GM19023 (cell line): ENCODE measurements around the gene GNAT1.

Experiments
- ATAC-seq: cut with Tn5 transposase; IDR thresholded peaks from one replicate; pipeline ENCODE4 v1.9.1; 2021; ENCODE audit warnings: mild to moderate bottlenecking, moderate library complexity; ENCODE audit not compliant: unreplicated experiment

Gene GNAT1

GRCh38 chr3:50190936-50191660 lies at the start of gene GNAT1:
Gene GNAT1, plus strand, starts transcription at chr3:50191610. Its CDS starts 116 bp downstream, at chr3:50191726.
- ATAC-seq, result no peak

DNA sequence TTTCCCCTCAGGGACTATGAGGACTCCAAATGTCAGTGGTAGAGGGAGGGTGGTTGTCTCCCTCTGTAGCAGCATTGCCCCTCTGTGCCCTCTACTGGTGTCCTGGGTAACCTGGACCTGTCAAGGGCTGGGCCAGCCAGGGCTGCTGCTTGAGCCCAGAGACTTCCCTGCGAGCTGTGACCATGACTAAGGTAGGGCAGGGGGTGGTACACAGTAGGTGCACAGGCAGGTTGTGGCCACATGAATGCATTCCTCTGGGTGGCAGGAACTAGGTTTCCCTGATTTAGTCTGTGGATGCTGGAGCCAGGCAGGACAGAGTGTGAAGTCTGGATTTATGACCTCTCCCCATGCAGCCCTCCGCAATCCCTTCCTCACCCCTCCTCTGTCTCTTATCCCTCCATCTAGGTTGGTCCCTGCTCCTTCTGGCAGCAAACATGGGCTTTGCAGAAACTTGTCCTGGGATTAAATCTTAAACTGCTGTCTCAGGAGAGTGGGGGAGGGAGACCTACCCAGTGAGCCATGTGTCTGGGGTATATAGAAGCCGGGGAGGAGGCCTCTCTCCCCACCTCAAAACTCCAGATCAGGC lies 45.0 kb upstream of the GNAT1 start:
- no peak for ATAC-seq

- no peak for ATAC-seq
Measured at GRCh38 chr3:50147016-50147415, 44.4 kb upstream of the GNAT1 start.

GRCh38 chr3:50147447-50147846 lies 44.0 kb upstream of the GNAT1 start:
- no peak for ATAC-seq

- ATAC-seq, result no peak
Measured at GRCh38 chr3:50147861-50148260, 43.5 kb upstream of the GNAT1 start.

GRCh38 chr3:50150404-50150750 lies 41.0 kb upstream of the GNAT1 start:
- no peak for ATAC-seq

DNA sequence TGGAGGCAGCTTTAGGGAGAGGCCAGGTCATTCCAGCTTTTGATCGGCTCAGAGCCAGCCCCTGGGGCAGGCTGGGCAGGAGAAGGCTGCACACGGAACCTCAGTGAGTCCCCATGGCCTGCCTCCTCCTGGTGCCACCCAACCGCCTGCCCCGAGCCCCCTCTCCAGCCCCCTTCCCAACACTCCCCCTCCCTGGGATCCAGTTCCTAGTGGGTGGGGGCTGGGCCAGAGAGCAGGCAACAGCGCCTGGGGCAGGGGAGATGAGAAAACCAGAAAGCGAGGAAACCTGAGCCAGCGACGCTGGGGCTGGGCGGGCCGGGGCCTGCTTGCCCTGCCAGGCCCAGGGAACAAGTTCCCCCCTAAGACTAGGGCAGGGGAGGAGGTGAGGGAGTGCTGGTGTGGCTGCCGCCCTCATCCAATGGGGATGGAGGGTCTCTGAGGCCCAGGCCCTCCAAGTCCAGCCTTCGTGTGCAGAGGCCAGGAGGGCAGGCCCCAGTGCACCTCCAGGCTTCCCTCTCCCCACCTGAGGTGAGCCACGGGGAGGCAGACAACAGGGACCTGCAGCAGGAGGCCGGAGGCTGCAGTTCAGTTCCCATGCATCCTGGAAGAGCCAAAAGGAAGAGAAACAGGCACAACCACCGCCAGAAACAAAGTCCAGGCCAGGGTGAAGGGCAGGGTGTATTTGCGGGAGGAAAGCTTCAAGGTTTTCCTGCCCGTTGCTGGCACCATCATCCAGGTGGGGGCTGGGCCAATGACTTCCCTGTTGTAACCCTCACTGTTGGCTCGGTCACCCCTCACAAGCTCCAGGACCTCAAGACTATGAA lies 40.3 kb upstream of the GNAT1 start:
- no peak for ATAC-seq

GRCh38 chr3:50151728-50152127 lies 39.7 kb upstream of the GNAT1 start:
- ATAC-seq, result no peak

GRCh38 chr3:50153782-50154475 lies 37.5 kb upstream of the GNAT1 start:
- ATAC-seq, result no peak

DNA sequence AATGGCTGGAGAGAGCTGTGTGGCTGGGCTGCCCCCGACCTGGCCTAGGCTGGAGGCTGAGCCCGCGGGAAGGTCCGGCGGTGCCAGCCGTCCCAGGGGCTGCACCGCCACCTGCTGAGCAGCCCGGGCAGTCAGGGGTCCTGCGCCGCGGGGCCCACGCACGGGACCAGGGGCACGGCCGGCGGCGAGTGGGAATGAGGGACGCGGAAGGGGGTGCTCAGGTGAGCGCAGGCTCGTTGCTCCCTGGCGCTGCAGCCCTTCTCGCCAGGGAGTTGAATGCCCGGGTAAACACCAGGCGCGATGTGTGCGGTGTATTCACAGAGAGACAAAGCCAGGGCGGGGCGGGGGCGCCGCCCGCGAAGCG lies 37.0 kb upstream of the GNAT1 start:
- ATAC-seq, result peak; percentile 35

GRCh38 chr3:50154840-50155490 lies 36.4 kb upstream of the GNAT1 start, which contains the start of gene SEMA3F:
Gene SEMA3F, plus strand, starts transcription at chr3:50155324. Its CDS starts 4,299 bp downstream, at chr3:50159623.
- peak; percentile 73 for ATAC-seq

DNA sequence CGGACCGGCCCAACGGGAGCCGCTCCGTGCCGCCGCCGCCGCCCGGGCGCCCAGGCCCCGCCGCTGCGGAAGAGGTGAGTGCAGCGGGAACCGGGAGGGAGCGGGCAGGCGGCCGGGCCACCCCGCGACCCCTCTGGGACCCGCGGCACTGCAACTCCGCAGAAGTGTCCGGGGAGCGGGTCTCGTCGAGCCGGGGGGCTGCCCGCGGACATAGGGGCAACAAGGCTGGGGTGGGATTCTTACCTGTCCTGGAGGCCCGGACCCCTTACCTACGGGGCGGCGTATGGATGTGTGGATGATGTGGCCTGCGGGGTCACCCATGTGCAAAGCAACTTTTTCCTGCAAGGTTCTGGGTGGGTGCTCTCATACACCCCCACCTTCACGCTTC lies 35.9 kb upstream of the GNAT1 start:
- ATAC-seq, result no peak

DNA sequence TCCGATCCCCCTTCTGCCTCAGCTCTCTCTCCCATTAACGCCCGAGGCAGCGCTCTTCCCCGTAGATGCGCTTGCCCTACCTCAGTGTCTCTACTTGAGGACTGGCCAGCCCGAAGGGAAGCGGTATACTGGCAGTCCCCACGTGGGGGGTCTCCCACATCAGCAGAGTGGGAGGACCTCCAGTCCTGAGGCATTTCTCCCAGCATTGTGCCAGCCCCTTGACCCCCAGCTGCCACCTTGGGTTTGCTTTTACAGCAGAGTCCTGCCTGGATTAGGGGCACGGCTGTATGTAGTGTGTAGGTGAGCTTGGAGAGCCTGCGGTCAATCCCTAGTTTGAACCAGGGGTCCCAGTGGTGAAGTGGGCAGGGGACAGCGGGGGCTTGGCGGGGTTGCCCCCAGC lies 35.5 kb upstream of the GNAT1 start:
- ATAC-seq, result no peak

DNA sequence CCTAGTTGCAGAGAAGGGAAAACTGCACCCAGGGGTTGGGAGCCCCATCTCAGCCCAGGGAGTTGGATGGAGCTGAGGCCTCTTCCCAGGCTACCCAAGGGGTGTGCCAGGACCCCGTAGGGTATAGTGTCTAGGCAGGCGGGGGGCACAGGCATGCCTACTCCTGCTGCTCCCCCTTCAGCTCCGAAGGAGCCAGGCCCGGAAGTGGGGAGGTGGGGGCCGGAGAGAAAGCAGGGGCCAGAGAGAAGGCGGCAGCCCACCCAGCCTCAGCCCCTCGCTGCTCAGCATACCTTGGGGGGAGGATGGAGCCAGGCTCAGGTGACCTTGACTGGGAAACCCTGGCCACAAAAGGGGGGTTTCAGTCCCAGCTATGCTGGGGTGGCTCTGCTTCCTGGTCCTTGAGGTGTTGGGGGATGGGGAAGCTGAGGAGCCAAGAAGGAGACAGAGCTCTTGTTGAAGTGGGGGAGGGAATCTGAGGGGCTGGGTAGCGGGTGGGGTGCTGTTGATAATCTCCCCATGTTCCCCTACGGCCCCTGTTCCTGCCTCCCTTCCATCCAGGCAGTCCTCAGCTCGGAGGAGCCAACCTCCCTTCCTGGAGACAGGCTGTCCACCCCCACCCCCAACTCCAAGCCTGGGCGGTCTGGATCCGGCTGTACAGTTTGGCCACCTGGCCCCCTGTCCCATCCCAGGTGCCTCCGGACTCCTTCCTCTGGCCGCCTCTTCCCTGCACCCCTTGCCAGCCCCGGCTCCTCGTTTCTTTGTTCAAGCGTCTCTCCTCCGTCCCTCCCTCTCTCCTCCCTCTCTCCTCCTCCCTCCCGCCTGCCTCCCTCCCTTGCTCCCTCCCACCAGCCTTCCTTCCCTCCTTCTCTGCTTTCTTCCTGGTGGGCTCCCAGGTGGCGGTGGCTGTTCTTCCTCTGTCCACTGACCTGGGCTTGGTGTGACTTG lies 34.6 kb upstream of the GNAT1 start:
- ATAC-seq, result no peak

DNA sequence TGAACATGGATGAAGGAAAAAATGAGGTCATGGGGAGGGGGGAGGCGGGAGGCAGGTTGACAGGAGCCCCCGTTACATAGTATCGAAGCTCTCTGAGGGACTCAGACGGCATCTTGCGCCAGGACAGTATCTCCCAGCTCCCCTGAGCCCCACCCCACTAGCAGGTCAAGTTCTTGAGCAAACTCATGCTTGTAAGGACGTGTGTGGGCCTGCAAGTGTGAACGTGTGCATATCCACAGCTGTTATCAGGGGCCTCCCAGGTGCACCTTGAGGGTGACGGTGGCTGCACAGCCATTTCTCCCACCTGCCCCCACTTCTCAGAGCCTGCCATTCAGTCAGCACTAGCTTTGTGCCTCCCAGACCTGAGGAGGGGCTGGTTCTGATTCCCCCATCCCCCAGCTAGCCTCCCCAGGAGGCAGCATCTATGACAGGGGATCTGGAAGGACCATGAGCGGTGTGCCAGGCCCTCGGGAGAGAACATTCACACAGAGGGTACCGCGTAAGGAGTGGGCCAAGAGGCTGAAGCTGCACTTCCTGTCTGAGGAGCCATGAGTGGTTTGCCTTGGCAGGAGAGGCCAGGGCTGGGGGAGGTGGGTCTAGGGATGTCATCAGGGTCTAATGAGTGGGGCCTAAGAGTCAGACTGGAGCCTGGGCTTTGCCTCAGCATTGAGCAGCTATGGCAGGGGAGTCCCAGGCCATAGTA lies 33.4 kb upstream of the GNAT1 start:
- ATAC-seq, result no peak

DNA sequence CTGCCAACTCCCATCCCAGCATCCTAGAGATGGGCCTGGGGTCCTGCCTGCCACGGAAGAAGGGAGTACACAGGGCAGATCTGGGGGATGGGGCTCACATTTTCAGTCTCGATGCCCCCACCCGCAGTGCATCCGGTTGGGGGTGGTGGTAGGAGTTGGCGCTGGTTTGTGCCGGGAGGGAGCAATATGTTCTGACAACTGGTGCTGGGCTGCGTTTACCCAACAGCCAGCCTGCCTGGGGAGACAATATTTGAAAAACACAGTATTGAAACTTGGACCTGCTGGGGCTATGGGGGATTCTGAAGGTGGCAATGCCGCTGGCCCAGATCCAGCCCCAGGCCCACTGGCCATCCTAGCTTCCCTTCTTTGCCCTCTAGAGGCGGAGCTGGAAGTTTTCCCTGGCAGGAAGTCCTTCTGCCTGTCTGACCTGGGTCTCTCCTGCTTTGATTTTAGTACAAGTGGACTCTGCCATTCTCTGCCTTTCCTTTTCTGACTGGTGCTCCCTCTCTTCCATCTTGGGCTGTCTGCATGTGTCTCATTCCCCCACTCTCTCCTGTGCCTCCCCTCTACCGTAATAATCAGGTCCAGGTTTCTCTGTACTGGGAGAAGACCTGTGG lies 32.8 kb upstream of the GNAT1 start:
- no peak for ATAC-seq

DNA sequence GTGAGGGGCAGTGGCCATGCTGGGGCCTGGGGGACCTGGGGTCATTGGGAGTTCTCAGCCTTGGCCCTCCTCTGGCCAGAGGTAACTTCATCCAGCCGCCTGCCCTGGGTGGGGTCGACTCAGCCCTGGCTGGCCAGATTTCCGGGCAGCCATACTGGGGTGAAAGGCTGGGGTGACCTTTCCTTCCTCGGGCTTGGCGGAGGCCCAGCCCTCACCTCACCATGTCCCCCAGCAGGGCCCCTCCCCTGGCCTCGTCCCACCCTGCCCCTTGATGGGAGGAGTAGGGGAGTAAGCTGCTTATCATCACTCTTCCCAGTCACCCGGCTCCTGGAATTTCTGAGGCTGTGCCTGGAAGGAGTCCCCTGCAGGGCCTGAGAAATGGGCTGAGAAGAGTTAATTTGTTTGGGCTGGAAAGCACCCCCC lies 30.8 kb upstream of the GNAT1 start:
- ATAC-seq, result no peak

DNA sequence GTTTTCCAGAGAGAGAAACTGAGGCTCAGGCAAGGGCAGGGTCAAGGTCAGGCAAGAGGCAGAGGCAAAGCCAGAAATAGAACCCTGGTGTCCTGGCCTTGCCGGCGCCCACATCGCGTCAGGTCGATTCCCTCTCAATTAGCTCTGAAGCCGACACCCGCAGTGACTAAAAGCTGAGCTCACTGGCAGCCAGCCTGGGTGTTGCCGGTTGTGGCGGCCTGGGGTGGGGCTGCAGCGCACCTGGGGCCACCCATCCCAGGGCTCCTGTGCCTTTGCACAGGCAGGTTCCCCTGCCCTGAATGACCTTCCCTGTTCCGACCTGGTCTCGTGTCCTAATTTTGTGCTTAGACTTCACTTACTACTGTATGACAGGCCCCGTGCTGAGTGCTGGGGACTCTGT lies 30.1 kb upstream of the GNAT1 start:
- ATAC-seq, result no peak
